Lung (tissue), 12 donors: Measurements from ENCODE around the gene B3GALT6. TPM values are rescaled to one million over a fixed set of nuclear protein-coding genes. Genes with fewer than 3 reads are reported as not detected.

Experiments used
- ATAC-seq: fragments of 200-7000 bp; cut with Tn5 transposase; one replicate; pipeline ENCODE4 v1.9.1; 2020; ENCODE audit warnings: moderate number of reproducible peaks; ENCODE audit not compliant: insufficient read depth, low FRiP score
- DNase-seq, 3 donors: peaks; one replicate each; pipeline ENCODE4 v3.0.0-alpha.2; 2013 to 2017
- H3K27ac ChIP-seq, 2 donors: one replicate each; pipeline ENCODE4 v1.5.1; 2013; ENCODE audit warnings: mild to moderate bottlenecking in 2 of 2, moderate library complexity in 2 of 2, control low read depth in 1 of 2, inconsistent platforms in 1 of 2, low read depth in 1 of 2, low read length in 1 of 2
- H3K27me3 ChIP-seq, 3 donors: one replicate each; pipeline ENCODE4 v1.5.1; 2013; ENCODE audit warnings: low read length in 2 of 3; ENCODE audit not compliant: control insufficient read depth in 3 of 3, insufficient read depth in 3 of 3
- H3K36me3 ChIP-seq, 4 donors: one replicate each; pipeline ENCODE4 v1.5.1; 2013; ENCODE audit warnings: low read length in 4 of 4, mild to moderate bottlenecking in 1 of 4, moderate library complexity in 1 of 4; ENCODE audit not compliant: control insufficient read depth in 4 of 4, insufficient read depth in 4 of 4
- H3K4me1 ChIP-seq, 5 donors: one replicate each; pipeline ENCODE4 v1.5.1; 2013; ENCODE audit warnings: low read length in 5 of 5, mild to moderate bottlenecking in 2 of 5, moderate library complexity in 1 of 5; ENCODE audit not compliant: control insufficient read depth in 5 of 5, insufficient read depth in 5 of 5
- H3K4me3 ChIP-seq: one replicate; pipeline ENCODE4 v1.5.1; 2013; ENCODE audit warnings: mild to moderate bottlenecking, control low read depth, moderate library complexity
- H3K9ac ChIP-seq, 2 donors: one replicate each; pipeline ENCODE4 v1.5.1; 2013; ENCODE audit warnings: low read length in 2 of 2, control low read depth in 1 of 2; ENCODE audit not compliant: insufficient read depth in 1 of 2
- H3K9me3 ChIP-seq, 4 donors: one replicate each; pipeline ENCODE4 v1.5.1; 2013; ENCODE audit warnings: low read length in 3 of 4, mild to moderate bottlenecking in 1 of 4, moderate library complexity in 1 of 4; ENCODE audit not compliant: control insufficient read depth in 4 of 4, insufficient read depth in 3 of 4
- WGBS, 2 donors: extraction: QIAGEN DNeasy Blood & Tissue Kit; methylation state at CpG; one replicate each; pipeline ENCODE4 v1.1.7; 2013; 5-methylcytosine and 5-hydroxymethylcytosine counted together
- polyA plus RNA-seq, 2 donors: library from polyadenylated mRNA; stranded (reverse); fragments of 200-250 nt; gene quantifications; one replicate each; pipeline ENCODE4 v1.2.1, GENCODE V29; 2013
- total RNA-seq, 2 donors: library from RNA; depleted of rRNA in 1 of 2; stranded (reverse); fragments of >200 nt in 1 of 2; gene quantifications; one replicate each; pipeline ENCODE4 v1.2.1, GENCODE V29; 2014 to 2021
- TF ChIP-seq, protein P1 (sequence below): IDR thresholded peaks from 2 replicates; pipeline ENCODE4 v1.5.1; 2012; ENCODE audit warnings: mild to moderate bottlenecking; ENCODE audit errors: control extremely low read depth, extremely low read depth
- donor health status: control.
- donor health status: control.
- donor health status: Bipolar disorder and iron deficiency.
- donor health status: healthy.
- donor health status: DM: yes; HTN: yes; CAD: no.

Gene B3GALT6
- total and polyA plus RNA-seq, 4 donors, result 7.0 to 28.3 (median 15.8) TPM

DNA sequence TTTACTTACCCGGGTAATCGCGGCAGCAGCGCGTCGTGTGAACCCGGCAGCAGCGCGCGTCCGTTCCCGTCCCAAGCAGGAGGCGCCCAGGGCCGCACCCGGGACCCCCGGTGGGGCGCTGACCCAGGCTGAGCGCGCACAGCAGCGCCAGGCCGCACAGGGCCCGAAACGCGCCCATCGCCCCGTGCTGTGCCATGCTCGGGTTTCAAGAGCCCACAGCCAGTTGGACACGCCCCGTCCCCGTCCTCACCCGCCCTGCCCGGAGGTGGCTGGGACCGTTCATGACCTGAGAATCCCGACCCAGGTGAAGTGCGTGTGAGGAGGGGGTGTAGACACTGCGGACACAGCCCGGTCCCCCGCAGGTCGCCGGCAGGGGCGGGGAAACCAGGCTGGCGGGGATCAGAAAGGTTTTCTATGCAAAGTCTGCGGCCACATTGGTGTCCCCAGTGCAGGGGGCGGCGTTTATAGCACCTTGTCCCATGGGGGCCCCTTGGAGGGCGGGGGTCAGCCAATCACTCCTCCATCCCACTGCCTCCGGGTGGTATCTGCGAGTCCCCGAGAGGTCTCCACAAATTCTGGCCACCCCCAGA, 25.6 kb upstream of the B3GALT6 start, which contains the start of gene TNFRSF18:
Gene TNFRSF18 (minus strand): TSS at position 217 of the 590 bp plus-strand sequence. CDS start 21 bp downstream, at position 196.
- ATAC-seq (no peak), DNase-seq (peak in 2 of 3 donors; percentile 25 to 38)
- Histone ChIP-seq H3K4me1 (peaks cover 0 to 13% (median 0%) of the 10 kb centered on the region in 5 donors), H3K27ac (no peak within 1 kb of the TSS), H3K9ac (no peak within 1 kb of the TSS), H3K36me3 (no peaks in the 10 kb centered on the region), H3K9me3 (no peaks in the 10 kb centered on the region), H3K4me3 (no peak within 1 kb of the TSS), H3K27me3 (peaks cover 4 to 21% (median 10%) of the 10 kb centered on the region in 3 donors)
- TF ChIP-seq, protein P1, sequence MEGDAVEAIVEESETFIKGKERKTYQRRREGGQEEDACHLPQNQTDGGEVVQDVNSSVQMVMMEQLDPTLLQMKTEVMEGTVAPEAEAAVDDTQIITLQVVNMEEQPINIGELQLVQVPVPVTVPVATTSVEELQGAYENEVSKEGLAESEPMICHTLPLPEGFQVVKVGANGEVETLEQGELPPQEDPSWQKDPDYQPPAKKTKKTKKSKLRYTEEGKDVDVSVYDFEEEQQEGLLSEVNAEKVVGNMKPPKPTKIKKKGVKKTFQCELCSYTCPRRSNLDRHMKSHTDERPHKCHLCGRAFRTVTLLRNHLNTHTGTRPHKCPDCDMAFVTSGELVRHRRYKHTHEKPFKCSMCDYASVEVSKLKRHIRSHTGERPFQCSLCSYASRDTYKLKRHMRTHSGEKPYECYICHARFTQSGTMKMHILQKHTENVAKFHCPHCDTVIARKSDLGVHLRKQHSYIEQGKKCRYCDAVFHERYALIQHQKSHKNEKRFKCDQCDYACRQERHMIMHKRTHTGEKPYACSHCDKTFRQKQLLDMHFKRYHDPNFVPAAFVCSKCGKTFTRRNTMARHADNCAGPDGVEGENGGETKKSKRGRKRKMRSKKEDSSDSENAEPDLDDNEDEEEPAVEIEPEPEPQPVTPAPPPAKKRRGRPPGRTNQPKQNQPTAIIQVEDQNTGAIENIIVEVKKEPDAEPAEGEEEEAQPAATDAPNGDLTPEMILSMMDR, result no peak
- WGBS, 2 donors, result 4 to 7% methylated on average over 39 to 49 of the region's 49 CpGs

DNA sequence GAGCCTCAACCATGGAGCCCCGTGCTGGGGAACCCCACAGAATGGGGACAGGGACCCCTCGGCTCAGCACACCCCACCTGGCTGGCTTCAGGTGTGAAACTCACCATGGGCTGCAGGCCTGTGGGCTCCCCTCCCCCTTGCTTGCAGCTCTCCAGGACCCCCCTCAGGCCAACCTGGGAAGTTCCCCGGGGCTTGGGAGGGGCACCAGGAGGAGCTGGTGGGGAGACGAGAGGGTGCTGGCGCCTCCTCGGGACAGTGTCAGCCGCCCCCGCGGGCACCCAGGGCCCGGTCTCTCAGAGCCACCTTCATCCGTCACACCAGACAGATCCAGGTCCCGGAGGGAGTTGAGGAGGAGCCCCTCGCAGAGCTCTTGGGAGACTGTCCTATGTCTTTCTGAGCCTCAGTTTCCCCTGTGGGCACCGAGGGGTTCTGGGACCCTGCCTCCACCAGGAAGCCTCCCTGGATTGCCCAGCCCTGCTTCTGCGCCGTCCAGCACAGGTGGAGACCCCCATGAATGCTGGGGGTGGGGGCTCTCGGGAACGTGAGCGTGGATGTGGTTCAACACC, 25.0 kb upstream of the B3GALT6 start:
- H3K9me3 ChIP-seq, result no peaks in the 10 kb centered on the region
- WGBS, 2 donors, result 45 to 60% methylated on average over 17 to 19 of the region's 19 CpGs
- DNase-seq (peak in 1 of 3 donors; percentile 10), ATAC-seq (no peak)
- H3K4me1 ChIP-seq, result peaks cover 0 to 18% (median 0%) of the 10 kb centered on the region in 5 donors
- H3K36me3 ChIP-seq, result no peaks in the 10 kb centered on the region
- H3K4me3 ChIP-seq, result no peak overlapping the region
- no peak overlapping the region for H3K27ac ChIP-seq
- peaks cover 4 to 21% (median 10%) of the 10 kb centered on the region in 3 donors for H3K27me3 ChIP-seq
- TF ChIP-seq, protein P1, result no peak
- H3K9ac ChIP-seq, result no peak overlapping the region

DNA sequence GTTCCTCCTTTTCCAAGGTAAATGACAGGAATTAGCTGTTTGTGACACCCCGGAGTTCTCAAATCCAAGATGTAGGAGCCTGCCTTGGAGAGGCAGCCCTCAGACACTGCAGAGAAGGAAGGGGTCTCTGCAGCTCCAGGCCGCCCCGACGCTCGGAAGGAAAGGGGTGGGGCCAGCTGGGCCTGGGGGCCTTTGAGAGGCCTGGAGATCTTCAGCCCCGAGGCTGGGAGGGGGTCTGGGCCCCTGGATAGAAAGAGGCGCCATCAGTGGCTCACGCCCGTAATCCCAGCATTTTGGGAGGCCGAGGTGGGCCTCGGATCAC, 24.5 kb upstream of the B3GALT6 start:
- TF ChIP-seq, protein P1, result no peak
- Histone ChIP-seq H3K4me3 (no peak overlapping the region), H3K9ac (no peak overlapping the region), H3K9me3 (no peaks in the 10 kb centered on the region), H3K27me3 (peaks cover 4 to 21% (median 10%) of the 10 kb centered on the region in 3 donors), H3K4me1 (peaks cover 0 to 20% (median 0%) of the 10 kb centered on the region in 5 donors), H3K36me3 (no peaks in the 10 kb centered on the region), H3K27ac (no peak overlapping the region)
- no peak for ATAC-seq
- DNase-seq, result peak in 1 of 3 donors; percentile 0
- WGBS, 2 donors, result 53 to 54% methylated on average over 11 of the region's 11 CpGs
